Measurements from ENCODE around the gene MLNR. TPM values are rescaled to one million over a fixed set of nuclear protein-coding genes. Genes with fewer than 3 reads are reported as not detected.

MLNR gene
- total RNA-seq, 1 donor from 2014 or later, result not detected

DNA sequence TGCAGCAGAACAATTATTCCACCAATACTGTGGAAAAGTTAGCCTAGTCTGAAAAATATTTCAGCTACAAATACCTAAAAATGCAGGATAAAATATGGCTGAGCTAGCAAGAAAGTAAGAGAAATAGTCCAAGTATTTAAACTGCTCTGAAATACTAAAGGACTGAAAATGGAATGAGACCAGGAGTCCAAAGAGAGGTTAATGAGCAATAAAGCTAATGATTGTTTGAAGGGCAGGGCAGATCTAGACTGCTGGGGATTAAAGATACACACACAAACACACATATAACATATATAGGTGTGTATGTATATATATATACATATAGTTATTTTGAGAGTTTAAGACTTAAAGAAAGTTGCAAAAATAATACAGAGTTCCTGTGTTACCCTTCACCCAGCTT is 25.0 kb downstream of the MLNR start:
- Histone ChIP-seq H3K4me3 (no peak overlapping the region), H3K9me3 (replicated peaks) (no peaks in the 10 kb centered on the region), H3K36me3 (no peaks in the 10 kb centered on the region), H3K4me1 (peaks cover 30% of the 10 kb centered on the region), H3K27ac (replicated peaks) (no peak overlapping the region), H3K27me3 (ENCODE audit: low read depth) (no peaks in the 10 kb centered on the region)
- no peak for DNase-seq
- no peak for TF ChIP-seq CTCF (IDR thresholded peaks at IDR 0.05; ENCODE audit: borderline replicate concordance)
- intact Hi-C loops (cut with micrococcal nuclease), result no loop called here

DNA sequence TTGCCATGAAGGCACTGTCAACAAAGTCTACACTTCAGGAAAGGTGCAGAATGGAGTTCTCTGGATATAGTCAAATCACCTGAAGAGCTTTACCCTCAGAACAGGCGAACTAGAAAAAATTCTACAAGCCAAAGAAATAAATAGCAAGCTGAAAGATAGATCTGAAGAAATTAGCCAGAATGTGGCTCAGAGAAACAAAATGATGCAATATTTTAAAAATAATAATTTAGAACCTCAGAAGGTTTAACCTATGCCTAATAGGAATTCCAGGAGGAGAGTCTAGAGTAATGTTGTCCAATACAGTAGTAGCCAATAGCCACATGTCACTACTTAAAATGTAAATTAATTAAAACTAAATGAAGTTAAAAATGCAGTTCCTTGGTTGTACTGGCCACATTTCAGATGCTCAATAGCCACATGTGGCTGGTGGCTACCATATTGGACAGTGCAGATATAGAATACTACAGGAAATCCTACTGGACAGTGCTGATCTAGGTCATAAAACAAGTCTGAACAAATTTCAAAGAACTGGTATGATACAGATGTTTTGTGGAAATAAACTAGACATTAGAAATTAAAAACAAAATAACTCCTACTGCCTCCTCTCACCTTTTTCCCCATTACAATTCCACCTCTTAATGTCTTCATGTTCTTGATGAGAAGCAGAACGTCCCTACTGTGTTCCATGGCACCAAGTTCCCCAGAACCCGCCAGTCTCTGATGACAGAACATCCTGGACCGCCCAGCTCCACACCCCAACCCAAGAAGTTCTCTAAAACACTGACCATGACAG is 26.9 kb downstream of the MLNR start:
- Histone ChIP-seq H3K27ac (replicated peaks) (peak overlapping the region; percentile 93), H3K4me1 (peaks cover 30% of the 10 kb centered on the region), H3K9me3 (replicated peaks) (no peaks in the 10 kb centered on the region), H3K4me3 (peak overlapping the region; percentile 93), H3K36me3 (no peaks in the 10 kb centered on the region), H3K27me3 (ENCODE audit: low read depth) (no peaks in the 10 kb centered on the region)
- TF ChIP-seq CTCF (IDR thresholded peaks at IDR 0.05; ENCODE audit: borderline replicate concordance), result no peak
- intact Hi-C loops (cut with micrococcal nuclease), result no loop called here
- DNase-seq, result no peak

- intact Hi-C loops (cut with micrococcal nuclease), result no loop called here
- DNase-seq, result peak; percentile 98
These were observed 27.8 kb downstream of the MLNR start, which contains the start of gene CDADC1 for GRCh38 chr13:49247643-49248621. Gene CDADC1, plus strand, starts transcription at chr13:49247925. Its CDS starts 113 bp downstream, at chr13:49248038.

DNA sequence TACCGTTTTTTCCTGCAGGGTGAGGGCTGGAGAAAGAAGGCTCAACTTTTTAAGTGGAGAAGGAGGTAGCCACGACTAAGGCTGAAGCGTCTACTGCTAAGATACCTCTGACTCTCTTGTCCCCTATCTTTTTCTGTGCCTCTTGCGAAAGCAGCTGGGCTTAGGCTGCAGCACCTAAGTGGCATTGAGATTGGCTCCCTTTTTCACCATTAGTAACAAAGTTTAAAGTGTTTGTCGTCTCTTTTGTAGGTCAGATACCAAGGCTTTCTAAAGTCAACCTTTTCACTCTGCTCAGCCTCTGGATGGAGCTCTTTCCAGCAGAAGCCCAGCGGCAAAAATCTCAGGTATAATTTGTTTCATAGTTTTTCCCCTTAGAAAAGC is 28.5 kb downstream of the MLNR start:
- Histone ChIP-seq H3K27ac (replicated peaks) (peak overlapping the region; percentile 93), H3K4me1 (peaks cover 30% of the 10 kb centered on the region), H3K4me3 (peak overlapping the region; percentile 93), H3K9me3 (replicated peaks) (no peaks in the 10 kb centered on the region), H3K27me3 (ENCODE audit: low read depth) (no peaks in the 10 kb centered on the region), H3K36me3 (peaks cover under 1% of the 10 kb centered on the region)
- intact Hi-C loops (cut with micrococcal nuclease), result no loop called here
- TF ChIP-seq CTCF (IDR thresholded peaks at IDR 0.05; ENCODE audit: borderline replicate concordance), result no peak
- no peak for DNase-seq

More at GRCh38 chr13:49247643-49248621, 27.8 kb downstream of the MLNR start, which contains the start of gene CDADC1:
- Histone ChIP-seq H3K27ac (replicated peaks) (peak within 1 kb of the TSS; percentile 93), H3K4me3 (peak within 1 kb of the TSS; percentile 93), H3K4me1 (peaks cover 30% of the 10 kb centered on the region), H3K27me3 (ENCODE audit: low read depth) (no peaks in the 10 kb centered on the region), H3K36me3 (no peaks in the 10 kb centered on the region), H3K9me3 (replicated peaks) (no peaks in the 10 kb centered on the region)
- TF ChIP-seq CTCF (IDR thresholded peaks at IDR 0.05; ENCODE audit: borderline replicate concordance), result no peak

DNA sequence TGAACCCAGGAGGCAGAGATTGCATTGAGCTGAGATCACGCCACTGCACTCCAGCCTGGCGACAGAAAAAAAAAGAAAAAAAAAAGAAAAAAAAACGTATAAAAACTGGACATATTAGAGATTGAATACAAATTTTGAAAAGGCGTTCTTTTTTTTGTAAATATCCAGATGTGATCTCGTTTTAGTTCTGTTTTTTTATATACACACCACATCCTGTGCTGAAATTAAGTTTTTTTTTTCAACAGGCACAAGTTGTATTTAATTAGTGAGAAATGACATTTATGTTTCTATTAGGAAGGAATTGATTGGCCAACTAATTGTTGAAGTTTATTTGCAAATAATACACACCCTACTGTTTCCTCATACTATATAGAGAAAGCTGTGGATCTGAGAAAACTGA is 31.2 kb downstream of the MLNR start:
- DNase-seq, result no peak
- H3K4me3 ChIP-seq, result no peak overlapping the region
- intact Hi-C loops (cut with micrococcal nuclease), result no loop called here
- peaks cover 19% of the 10 kb centered on the region for H3K36me3 ChIP-seq
- no peaks in the 10 kb centered on the region for H3K27me3 ChIP-seq (ENCODE audit: low read depth)
- H3K9me3 ChIP-seq (replicated peaks), result no peaks in the 10 kb centered on the region
- H3K27ac ChIP-seq (replicated peaks), result no peak overlapping the region
- TF ChIP-seq CTCF (IDR thresholded peaks at IDR 0.05; ENCODE audit: borderline replicate concordance), result no peak
- H3K4me1 ChIP-seq, result peaks cover 30% of the 10 kb centered on the region
